ENCODE results near the gene SPTB.

The SPTB gene

GRCh38 chr14:64831419-64831818 is 48.3 kb downstream of the SPTB start:
- TF ChIP-seq MAX (IDR thresholded peaks at IDR 0.05; ENCODE audit: low read depth, low read length) (no peak), CTCF (IDR thresholded peaks at IDR 0.05; ENCODE audit: low read depth, low read length) (no peak), POLR2A (IDR thresholded peaks at IDR 0.05; ENCODE audit: extremely low read depth, insufficient read length) (no peak), MYC (IDR thresholded peaks at IDR 0.05; ENCODE audit: low read depth, low read length) (no peak)
- no peak overlapping the region for H3K4me3 ChIP-seq (ENCODE audit: low read depth, low read length)
- DNase-seq (ENCODE audit: low read depth): no peak

- peak; percentile 63 for DNase-seq (ENCODE audit: low read depth)
- TF ChIP-seq CTCF (IDR thresholded peaks at IDR 0.05; ENCODE audit: low read depth, low read length): no peak
- no peak for TF ChIP-seq POLR2A (IDR thresholded peaks at IDR 0.05; ENCODE audit: extremely low read depth, insufficient read length)
- H3K4me3 ChIP-seq (ENCODE audit: low read depth, low read length): no peak overlapping the region
These were observed 48.7 kb downstream of the SPTB start for GRCh38 chr14:64830961-64831360.

- DNase-seq (ENCODE audit: low read depth): no peak
- no peak overlapping the region for H3K4me3 ChIP-seq (ENCODE audit: low read depth, low read length)
- TF ChIP-seq MYC (IDR thresholded peaks at IDR 0.05; ENCODE audit: low read depth, low read length) (no peak), MAX (IDR thresholded peaks at IDR 0.05; ENCODE audit: low read depth, low read length) (no peak), POLR2A (IDR thresholded peaks at IDR 0.05; ENCODE audit: extremely low read depth, insufficient read length) (no peak), CTCF (IDR thresholded peaks at IDR 0.05; ENCODE audit: low read depth, low read length) (no peak)
These were observed 51.6 kb downstream of the SPTB start for GRCh38 chr14:64828071-64828470.

- DNase-seq (ENCODE audit: low read depth): peak; percentile 98
- no peak overlapping the region for H3K4me3 ChIP-seq (ENCODE audit: low read depth, low read length)
- peak; percentile 88 for TF ChIP-seq MAX (IDR thresholded peaks at IDR 0.05; ENCODE audit: low read depth, low read length)
- no peak for TF ChIP-seq POLR2A (IDR thresholded peaks at IDR 0.05; ENCODE audit: extremely low read depth, insufficient read length)
- TF ChIP-seq CTCF (IDR thresholded peaks at IDR 0.05; ENCODE audit: low read depth, low read length): peak; percentile 23
- peak; percentile 91 for TF ChIP-seq MYC (IDR thresholded peaks at IDR 0.05; ENCODE audit: low read depth, low read length)
These were observed 52.9 kb downstream of the SPTB start for GRCh38 chr14:64826845-64827244.

GRCh38 chr14:64826333-64826732 is 53.4 kb downstream of the SPTB start:
- no peak overlapping the region for H3K4me3 ChIP-seq (ENCODE audit: low read depth, low read length)
- TF ChIP-seq MYC (IDR thresholded peaks at IDR 0.05; ENCODE audit: low read depth, low read length): no peak
- no peak for TF ChIP-seq CTCF (IDR thresholded peaks at IDR 0.05; ENCODE audit: low read depth, low read length)
- no peak for TF ChIP-seq MAX (IDR thresholded peaks at IDR 0.05; ENCODE audit: low read depth, low read length)
- DNase-seq (ENCODE audit: low read depth): no peak

- no peak for TF ChIP-seq CTCF (IDR thresholded peaks at IDR 0.05; ENCODE audit: low read depth, low read length)
- TF ChIP-seq MYC (IDR thresholded peaks at IDR 0.05; ENCODE audit: low read depth, low read length): no peak
- no peak for TF ChIP-seq MAX (IDR thresholded peaks at IDR 0.05; ENCODE audit: low read depth, low read length)
- no peak for TF ChIP-seq POLR2A (IDR thresholded peaks at IDR 0.05; ENCODE audit: extremely low read depth, insufficient read length)
- DNase-seq (ENCODE audit: low read depth): no peak
These were observed 54.2 kb downstream of the SPTB start for GRCh38 chr14:64825509-64825908.

More at GRCh38 chr14:64825509-64825908, 54.2 kb downstream of the SPTB start:
- no peak overlapping the region for H3K4me3 ChIP-seq (ENCODE audit: low read depth, low read length)
